Activated effector memory CD4-positive, alpha-beta T cell treated with anti-CD3 and anti-CD28 coated beads, Interleukin-2, amount 50 U/mL, for 16 hours (primary cell): ENCODE measurements around the gene EEFSEC.

Experiments used
- DNase-seq: peaks from one replicate; pipeline ENCODE4 v3.0.0-alpha.2; 2020

Gene EEFSEC

DNA sequence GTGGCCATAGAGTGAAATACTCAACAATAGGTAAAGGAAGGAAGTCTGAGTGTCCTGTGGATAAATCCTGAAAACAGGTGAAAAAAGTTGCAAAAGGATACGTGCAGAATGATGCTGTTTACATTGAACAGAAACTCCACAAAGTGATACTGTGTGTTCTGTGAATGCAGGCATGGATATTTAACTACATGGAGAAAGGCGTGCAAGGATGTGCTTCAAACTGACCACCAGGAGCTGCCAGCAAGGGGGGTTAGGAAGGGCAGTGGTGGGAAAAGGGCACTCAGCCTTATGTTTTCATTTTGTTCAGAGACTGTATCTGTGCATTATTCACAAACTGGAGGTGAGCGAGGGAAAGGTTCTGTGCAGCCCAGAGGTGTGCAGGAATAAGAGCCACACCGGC lies 266.0 kb downstream of the EEFSEC start:
- DNase-seq: no peak

DNA sequence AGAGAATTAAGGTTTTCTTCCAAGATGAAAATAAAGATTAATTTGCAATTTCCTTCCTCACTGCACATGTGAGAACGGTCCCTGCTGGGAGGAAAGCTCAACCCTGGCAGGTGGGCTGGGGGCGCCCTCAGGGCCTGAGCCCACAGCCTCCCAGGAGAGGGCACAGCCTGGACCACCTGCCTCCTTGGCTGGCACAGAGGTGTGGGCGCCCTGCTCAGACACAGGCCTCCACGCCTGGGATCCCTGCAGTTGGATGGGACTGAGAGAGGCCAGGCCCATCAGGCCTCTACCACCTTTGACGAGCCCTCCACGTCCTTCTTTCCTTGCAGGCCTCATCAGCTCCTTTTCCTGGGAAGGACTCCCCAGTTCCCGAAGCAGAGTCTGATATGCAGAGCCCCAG lies 267.0 kb downstream of the EEFSEC start:
- no peak for DNase-seq

DNA sequence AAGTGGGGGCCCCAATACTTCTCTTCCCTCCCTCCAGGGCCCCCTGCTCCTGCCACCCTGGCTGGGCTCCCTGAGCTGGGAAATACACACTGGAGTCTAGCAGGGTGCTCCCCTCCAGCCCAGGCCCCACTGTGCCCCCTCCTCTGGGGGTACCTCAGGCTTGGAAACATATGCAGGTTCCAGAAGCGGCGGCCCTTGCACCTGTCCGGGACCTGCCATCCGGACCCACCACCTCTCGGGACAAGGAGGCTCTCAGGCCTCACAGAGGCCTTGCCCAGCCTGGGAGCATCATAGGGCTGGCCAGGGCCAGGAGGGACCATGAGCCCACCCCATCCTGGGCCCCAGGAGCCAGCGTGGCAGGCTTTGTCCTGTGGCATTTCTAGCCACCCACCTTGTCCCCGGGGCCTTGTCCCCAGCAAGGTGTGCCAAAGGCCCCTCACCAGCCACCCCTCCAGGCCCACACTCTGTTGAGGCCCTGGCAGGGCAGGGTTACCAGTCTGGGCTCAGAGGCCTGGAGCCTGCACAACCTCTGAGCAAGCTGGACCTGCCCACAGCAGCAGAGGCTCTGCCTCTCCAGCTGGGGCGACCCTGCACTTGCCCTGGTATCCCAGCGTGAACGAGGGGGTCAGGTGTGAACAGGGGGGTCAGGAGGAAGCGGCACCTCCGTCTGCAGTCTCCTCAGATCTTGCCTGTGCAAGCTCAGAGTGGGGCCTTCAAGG lies 267.6 kb downstream of the EEFSEC start:
- DNase-seq: no peak

DNA sequence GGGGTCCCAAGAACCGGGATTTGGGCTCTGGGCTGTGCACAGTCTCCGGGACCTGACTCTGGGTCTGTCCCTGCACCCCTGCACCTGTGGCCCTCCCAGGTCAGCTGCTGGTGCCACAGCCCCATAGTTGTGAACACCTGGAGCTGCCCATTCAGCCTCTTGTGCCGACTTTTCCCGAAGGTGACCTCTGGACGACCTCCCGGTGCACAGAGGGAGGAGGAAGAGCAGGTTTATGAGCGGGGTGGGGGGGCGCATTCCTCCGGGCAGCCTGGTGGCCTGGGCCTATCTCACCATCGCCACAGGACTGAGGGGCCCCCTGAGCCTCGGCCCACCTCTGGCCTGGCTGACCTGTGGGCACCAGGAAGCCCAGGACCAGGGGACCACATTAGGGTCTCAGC lies 268.2 kb downstream of the EEFSEC start:
- no peak for DNase-seq

DNA sequence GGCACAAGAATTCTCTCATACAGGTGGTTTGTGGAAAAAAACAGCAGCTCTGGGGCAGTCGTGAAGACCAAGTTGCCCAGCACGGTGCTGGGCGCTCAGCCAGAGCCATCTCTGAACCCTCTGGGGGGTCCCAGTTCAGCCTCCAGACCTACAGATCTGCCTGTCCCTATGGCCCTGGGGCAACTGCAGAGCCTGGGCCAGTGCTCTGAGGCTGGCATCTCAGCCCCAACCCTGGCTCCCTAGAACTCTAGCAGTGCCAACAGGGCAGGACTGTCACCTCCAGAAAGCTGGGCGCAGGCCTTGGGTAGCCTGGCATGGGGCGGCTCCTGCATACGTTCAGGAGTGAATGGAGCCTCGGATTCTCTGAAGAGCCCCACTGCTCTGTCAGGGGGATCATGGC lies 268.7 kb downstream of the EEFSEC start:
- DNase-seq: no peak

DNA sequence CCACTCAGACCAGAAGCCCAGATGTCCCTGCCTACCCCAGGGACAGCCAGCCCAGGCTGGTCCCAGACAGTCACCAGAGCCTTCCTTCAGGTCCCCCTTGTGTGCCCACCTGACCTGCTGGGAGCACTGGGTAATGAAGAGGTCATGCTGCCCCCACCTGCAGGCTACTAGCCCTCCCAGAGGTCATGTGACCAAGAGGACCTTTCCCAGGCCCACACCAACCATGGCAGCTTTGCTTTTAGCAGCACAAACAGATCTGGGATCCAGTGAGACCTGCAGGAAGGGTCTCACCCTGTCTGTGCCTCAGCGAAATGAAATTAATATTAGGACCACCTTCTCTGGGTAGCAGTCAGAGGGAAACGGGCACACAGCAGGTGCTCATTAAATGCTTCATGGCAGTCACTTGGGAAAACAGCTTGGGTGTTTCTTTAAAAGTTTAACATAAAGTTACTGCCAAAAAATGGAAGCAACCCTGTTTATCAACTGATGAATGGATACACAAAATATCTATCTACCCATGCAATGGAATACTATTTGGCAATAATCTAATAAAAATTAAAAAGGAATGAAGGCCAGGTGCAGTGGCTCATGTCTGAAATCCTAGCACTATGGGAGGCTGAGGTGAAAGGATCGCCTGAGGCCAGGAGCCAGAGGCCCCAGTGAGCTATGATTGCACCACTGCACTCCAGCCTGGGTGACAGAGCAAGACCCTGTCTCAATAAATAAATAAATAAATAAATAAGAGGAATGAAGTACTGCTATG lies 269.7 kb downstream of the EEFSEC start:
- DNase-seq: no peak

DNA sequence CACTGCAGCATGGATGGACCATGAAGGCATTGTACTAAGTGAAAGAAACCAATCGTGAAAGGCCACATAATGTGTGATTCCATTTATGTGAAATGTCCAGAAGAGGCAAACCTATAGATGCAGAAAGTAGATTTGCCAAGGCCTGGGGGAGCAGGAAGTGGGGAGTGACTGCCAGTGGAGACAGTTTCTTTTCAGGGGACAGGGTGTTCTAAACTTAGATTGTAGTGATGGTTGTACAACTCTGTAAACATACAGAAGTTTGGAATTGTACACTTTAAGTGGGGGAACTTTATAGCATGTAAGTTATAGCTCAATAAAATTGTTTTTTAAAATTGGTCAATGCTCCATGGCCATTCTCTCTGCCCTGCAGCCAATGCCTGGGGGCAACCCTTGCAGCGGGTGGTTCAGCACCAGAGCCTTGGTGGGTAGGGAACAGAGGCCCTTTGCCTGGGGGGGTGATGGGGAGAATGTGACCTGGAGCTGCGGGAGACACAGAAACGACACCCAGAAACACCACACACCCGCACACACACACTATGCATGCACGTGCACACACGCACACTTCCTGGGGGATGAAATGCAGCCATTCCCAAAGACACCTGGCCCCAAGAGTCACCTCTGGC lies 270.4 kb downstream of the EEFSEC start:
- no peak for DNase-seq

DNA sequence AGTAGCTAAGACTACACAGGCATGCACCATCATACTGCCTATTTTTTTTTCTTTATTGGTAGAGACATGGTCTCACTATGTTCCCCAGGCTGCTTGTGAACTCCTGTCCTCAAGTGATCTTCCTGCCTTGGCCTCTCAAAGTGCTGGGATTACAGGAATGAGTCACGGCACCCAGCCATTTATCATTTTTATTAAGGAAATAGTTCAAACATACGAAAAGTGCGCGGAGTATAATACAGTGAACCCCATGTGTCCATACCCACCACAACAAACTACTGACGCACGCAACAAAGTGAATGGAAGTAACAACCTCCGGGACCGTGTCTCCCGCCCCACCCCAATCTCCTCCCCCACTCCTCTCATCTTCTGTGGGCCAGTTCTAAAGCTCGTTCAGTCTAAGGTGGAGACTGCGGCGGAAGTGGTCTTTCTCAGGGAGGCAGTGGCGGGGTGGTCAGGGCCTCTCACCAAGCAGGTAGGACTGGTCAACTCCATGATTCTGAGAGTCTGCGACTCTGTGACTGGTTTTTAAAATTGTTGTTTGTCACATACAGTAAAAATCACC lies 271.3 kb downstream of the EEFSEC start:
- no peak for DNase-seq

DNA sequence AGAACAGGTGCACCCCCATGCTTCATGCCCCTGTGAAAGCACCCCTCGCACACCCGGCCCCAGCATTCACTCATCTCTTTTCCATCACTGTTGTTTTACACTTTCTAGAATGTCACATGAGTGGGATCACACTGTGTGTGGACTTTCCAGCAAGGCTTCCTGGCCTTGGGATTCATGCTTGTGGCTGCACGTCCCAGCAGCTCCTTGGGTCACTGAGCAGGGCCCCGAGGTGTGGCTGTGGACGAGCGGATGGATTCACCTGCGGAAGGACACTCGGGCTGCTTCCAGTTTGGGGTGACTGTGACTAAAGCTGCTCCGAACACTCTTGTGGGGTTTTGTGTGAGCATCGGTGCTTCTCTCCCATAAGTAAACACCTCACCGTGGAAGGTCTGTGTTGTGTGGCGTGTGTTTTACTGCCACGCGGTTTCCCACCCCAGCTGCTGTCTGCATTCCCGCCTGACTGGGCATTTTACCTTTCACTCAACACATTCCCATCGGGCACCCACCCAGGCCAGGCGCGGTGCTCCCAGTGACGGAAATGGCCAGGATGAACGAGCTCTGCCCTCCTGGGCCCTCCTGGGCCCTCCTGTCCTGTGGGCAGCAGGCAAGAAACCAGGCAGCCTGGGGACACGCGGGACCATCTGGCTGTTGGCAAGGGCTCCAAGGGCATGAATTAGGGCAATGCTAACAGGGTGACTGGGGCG lies 272.0 kb downstream of the EEFSEC start:
- no peak for DNase-seq

DNA sequence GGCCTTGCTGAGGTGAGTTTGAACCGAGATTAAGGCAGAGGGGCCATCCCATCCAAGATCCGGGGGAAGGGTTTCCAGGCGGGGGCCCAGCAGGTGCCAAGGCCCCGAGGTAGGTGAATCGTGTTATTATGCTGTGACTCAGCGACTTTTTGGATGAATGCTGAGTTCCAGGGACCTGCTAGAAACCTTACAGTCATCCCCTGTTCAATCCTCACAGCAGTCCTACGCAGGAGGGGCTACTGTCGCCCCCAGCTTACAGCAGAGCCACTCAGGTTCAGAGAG lies 272.5 kb downstream of the EEFSEC start:
- DNase-seq: no peak

DNA sequence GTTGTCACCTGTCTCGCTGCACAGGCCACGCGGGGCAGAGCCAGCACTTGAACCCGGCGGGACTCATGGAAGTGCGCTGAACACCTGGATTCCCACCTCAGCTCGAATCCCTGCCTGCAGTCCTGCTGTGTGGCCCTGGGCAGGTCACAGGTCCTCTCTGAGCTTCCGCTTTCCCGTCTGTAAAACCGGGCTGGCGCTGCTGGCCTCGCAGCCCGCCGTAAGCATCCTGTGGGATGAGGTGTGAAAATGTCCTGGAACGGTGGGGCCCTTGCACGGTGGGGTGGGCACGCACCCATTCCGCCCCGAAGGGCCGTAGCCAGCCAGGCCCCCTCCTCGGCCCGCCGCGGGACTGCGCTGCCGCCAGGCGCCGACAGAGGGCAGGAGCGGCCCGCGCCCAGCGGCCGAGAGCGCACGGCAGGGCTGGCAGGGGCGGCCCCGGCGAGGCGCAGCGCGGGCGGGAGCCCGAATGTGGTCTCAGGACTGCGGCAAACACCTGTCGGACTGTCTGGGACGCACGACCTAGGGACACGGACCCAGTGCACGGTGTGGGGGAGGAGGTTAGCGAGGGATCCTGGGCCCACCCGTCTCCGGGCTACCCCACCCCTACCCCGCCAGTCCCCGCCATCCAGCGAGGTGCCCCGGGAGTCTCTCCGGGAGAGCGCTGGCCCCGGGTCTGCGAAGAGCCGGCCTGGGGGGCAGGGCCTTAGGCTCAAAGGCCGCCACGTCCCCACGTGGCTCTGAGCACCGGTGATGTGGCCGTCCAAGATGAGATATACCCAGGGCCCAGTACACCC lies 273.0 kb downstream of the EEFSEC start:
- peak; percentile 84 for DNase-seq

DNA sequence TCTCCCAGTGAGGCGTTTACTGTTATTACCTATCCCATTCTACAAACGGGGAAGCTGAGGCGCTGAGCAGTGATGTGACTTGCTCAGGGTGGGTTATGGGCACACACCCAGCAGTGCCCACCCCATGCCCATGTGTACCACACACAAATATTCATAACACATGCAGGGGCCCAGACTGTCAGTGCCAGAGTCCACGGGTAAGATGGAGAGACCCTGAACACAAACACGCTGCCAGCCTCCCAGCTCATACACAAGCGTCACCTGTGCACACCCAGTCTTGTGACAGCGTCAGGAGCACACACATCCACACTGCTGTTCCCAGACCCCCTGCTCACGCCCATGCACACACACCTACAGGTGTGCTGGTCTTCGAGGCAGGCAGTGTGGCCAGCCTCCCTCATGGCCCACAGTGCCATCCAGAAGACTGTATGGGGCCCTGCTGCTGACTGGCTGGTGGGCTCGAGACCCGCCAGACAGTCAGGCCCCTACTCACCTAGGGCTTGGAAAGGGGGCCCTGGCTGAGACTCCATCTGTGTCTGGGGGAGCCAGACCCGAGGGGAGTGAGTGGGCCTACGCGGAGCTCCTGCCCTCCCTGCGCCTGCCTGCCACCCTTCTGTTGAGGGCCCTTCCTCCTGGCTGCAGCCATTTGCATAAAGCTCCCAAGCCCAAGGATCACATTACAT lies 274.0 kb downstream of the EEFSEC start:
- no peak for DNase-seq

DNA sequence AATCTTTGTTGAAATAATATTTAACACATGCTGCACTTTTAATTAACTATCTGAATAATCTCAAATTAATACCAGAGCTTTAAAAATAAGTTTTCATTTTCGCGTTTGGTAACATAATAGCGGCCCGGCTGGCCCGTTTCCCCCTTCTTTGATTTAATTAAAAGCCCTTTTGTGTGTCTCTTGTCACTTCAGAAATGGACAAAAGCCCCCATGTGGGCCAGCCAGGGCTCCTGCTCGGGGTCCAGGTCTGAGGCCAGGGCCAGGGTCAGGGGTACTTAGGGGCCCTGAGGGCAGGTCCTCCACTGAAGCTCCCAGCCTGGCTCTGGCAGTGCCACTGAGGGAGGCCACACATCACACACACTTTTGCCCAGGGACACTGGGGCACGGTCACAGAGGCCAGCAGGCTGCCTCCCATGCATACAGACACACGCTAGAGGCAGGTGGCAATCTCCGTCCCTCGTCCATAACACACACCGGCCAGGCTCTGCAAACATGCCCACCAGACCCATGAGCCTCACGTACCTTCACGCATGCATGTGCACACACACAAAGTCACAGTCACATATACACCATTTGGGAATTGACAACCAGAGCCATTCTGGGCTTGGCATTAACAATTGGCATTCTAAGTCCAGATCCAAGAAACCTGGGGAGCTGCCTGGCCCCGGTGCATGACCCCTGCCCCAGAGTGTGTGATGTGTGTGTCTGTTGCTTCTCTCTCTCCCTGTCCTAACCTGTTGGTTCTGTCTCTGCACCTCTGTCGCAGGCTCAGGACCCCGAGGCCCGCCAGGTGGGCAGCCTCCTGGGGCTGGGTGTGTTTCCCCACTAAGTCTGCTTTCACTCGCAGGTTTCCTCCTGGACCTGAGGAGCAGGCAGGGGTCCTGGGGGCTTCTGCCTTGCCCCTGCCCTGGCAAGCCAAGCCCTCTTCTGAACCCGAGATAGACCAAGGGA lies 274.9 kb downstream of the EEFSEC start:
- no peak for DNase-seq

DNA sequence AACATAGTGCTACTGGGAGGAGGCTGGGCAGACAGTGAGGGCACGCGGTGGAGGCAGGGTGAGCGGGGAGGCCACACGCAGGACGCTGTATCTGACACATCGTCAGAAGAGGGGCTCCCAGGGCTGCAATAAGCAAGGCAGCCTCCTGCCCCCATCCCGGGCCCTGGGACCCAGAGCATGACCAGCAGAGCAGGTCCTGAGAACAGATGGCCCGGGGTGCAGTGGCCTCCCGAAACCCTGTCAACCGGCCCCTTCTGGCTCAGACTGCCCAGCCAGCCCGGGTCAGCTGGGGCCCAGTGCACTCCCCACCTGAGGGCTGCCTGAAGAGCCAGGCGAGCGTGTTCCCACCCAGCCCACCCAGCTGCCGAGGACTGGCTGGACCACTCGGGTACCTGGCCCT lies 276.0 kb downstream of the EEFSEC start:
- no peak for DNase-seq

DNA sequence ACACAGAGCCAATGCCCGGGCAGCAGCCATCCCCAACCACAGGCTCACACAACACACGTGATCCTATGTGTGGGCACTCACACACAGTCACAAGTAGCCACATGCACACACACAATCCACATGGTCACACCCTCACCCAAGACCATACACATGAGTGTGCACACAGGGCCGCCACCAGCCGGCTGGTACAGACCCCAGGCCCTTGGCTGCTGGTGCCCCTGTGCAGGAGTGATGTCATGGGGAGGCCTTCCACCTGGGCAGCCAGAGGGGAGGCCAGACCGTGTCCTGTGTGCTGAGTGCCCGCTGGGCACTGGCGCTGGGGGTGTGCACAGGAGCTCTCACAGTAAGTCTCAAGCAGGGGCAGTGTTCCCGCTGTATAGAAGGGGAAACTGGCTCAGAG lies 276.5 kb downstream of the EEFSEC start:
- DNase-seq: no peak

DNA sequence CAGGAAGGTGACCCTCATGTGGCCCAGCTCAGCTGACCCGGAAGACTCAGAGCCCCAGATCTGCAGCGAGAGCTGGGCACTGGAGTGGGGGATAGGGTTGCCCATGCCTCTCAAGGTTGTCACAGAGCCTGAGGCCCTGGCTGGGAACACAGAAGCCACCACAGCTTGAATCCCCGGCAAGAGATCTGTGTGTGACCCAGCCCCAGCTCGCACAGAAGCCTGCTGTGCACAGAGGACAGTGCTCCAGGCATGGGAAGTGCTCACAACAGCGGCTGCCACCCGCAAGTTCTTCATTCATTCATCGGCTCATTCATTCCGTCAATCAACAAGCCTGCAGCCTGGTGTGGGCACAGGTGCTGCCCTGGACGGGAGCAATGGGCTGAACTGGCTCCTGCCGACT lies 277.0 kb downstream of the EEFSEC start:
- no peak for DNase-seq

DNA sequence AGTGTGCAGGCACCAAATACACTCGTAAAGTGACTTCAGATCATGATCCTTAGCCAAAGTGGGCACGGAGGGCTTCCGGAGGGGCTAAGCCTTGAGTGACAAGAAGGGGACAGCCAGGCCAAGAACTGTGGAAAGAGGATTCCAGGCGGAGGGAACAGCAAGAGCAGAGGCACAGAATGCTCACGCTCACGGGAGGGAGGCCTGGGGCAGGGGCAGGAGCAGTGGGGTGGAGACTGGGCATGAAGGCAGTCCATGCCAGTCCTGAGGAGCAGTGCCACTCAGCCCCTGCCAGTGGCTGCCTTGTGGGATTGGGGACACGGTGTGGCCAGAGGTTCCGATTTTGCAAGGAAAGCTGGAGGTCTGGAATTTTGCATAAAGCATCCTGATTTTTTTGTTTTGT lies 277.4 kb downstream of the EEFSEC start:
- DNase-seq: no peak

DNA sequence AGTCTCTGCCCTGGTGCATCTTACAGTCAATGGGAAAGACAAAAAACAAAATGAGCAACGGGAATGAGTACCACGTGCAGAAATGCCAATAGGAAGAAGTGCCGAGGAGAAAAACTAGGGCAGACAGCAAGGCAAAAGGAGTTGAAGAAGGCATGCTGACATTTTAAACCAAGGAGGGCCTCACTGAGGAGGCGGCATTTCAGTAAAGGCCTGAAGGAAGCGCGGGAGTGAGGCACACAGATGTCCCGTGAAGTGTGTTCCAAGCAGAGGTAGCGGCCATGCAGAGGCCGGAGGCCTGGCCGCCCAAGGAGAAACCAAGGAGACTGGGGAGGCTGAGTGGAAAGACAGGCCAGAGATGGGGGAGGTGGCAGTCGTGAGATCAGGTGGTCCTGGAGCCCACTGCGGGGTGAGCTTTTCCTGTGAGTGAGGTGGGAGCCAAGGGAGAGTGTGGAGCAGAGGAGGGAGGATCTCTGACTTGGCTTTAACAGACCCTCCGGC lies 278.6 kb downstream of the EEFSEC start:
- DNase-seq: no peak

DNA sequence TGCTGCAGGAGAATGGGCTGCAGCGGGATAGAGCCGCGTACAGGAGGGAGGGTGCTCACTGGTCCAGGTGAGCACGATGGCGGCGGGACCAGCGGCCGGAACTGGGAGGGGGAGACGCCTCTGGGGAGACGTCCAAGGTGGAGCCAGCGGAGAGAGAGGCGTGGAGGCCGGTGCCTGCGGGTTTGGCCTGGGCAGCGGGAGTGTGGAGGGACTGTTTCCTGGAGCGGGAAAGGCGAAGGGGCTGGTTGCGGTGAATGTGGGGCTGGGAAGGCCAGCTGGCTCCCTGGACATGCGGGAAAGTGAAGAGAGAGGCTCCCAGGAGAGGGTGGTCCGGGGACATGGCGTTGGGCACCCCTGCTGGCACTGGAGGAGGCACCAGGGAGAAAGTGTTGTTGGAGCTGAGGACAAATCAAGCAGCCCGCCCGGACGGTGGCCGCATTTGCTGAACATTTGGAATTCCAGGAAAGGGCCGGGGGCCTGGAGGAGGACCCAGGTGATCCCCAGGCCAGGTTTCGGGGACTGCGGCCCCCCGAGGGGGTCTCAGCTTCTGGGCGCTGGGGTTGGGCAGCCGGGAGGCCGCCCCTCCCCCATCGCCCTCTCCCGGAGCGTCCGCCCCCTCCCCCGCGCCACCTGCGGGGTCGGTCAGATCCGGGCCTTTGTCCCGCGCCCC lies 279.2 kb downstream of the EEFSEC start:
- no peak for DNase-seq
